Stimulated activated naive CD8-positive, alpha-beta T cell treated with anti-CD3 and anti-CD28 coated beads, Interleukin-15, Interleukin-2, amounts not matched to agents 100 U/mL and 50 U/mL, for 24 hours (primary cell): ENCODE data around the gene RTN4.

Experiments used
- ATAC-seq: fragments of 150-1000 bp; cut with Tn5 transposase; one replicate; pipeline ENCODE4 v1.10.0; 2021
- DNase-seq: peaks from one replicate; pipeline ENCODE4 v3.0.0; 2021

Gene RTN4

GRCh38 chr2:54952425-54952824 lies 97.8 kb downstream of the RTN4 start:
- DNase-seq (no peak), ATAC-seq (no peak)

- no peak for ATAC-seq
Measured at GRCh38 chr2:54950811-54951210, 99.4 kb downstream of the RTN4 start.

GRCh38 chr2:54949431-54949830 lies 100.8 kb downstream of the RTN4 start:
- DNase-seq (no peak), ATAC-seq (no peak)

More at GRCh38 chr2:54950811-54951210, 99.4 kb downstream of the RTN4 start:
- no peak for DNase-seq

GRCh38 chr2:54948120-54948519 lies 102.1 kb downstream of the RTN4 start:
- DNase-seq, result no peak
- no peak for ATAC-seq

GRCh38 chr2:54947646-54948045 lies 102.6 kb downstream of the RTN4 start:
- no peak for ATAC-seq
- DNase-seq, result no peak

GRCh38 chr2:54947136-54947535 lies 103.1 kb downstream of the RTN4 start:
- no peak for ATAC-seq
- no peak for DNase-seq

GRCh38 chr2:54946220-54946805 lies 103.9 kb downstream of the RTN4 start:
- DNase-seq, result no peak
- no peak for ATAC-seq

GRCh38 chr2:54945391-54946219 lies 104.6 kb downstream of the RTN4 start:
- peak; percentile 19 for DNase-seq
- peak; percentile 91 for ATAC-seq

GRCh38 chr2:54944724-54945326 lies 105.4 kb downstream of the RTN4 start:
- ATAC-seq, result no peak
- no peak for DNase-seq

GRCh38 chr2:54942373-54942772 lies 107.9 kb downstream of the RTN4 start:
- ATAC-seq (peak; percentile 16), DNase-seq (peak; percentile 21)

- no peak for ATAC-seq
- DNase-seq, result no peak
Measured at GRCh38 chr2:54941248-54941984, 108.8 kb downstream of the RTN4 start.

GRCh38 chr2:54940723-54941122 lies 109.5 kb downstream of the RTN4 start:
- ATAC-seq, result no peak

GRCh38 chr2:54939446-54940118 lies 110.7 kb downstream of the RTN4 start:
- DNase-seq, result no peak
- ATAC-seq, result no peak

More at GRCh38 chr2:54940723-54941122, 109.5 kb downstream of the RTN4 start:
- no peak for DNase-seq

GRCh38 chr2:54936766-54937165 lies 113.5 kb downstream of the RTN4 start:
- DNase-seq (no peak), ATAC-seq (no peak)

GRCh38 chr2:54935389-54935788 lies 114.9 kb downstream of the RTN4 start:
- DNase-seq, result no peak
- no peak for ATAC-seq

- DNase-seq, result no peak
- ATAC-seq, result no peak
Measured at GRCh38 chr2:54931473-54931872, 118.8 kb downstream of the RTN4 start.

GRCh38 chr2:54928719-54929118 lies 121.5 kb downstream of the RTN4 start:
- DNase-seq, result no peak
- ATAC-seq, result no peak

GRCh38 chr2:54927751-54928615 lies 122.3 kb downstream of the RTN4 start:
- DNase-seq (no peak), ATAC-seq (no peak)

GRCh38 chr2:54927085-54927750 lies 123.0 kb downstream of the RTN4 start:
- ATAC-seq (no peak), DNase-seq (no peak)

GRCh38 chr2:54925022-54925421 lies 125.2 kb downstream of the RTN4 start:
- ATAC-seq (no peak), DNase-seq (no peak)
